Stomach (tissue), 4 donors: ENCODE measurements around the gene NTRK2.

ENCODE experiments used
- CTCF ChIP-seq, 7 experiments: fragments of 450-650 bp in 4 of 7; fragments of 200-600 bp in 3 of 7; sonication (generic) in 3 of 7; IDR thresholded peaks; one replicate each; pipeline ENCODE4 v1.5.1; 2016 to 2019; ENCODE audit warnings: antibody characterized with exemption in 7 of 7, control low read depth in 2 of 7, mild to moderate bottlenecking in 1 of 7
- POLR2A ChIP-seq, 4 donors: fragments of 450-650 bp; IDR thresholded peaks; one replicate each; pipeline ENCODE4 v1.6.1; 2016; ENCODE audit warnings: antibody characterized with exemption in 4 of 4, control low read depth in 2 of 4, mild to moderate bottlenecking in 1 of 4, moderate library complexity in 1 of 4

GRCh38 chr9:85067792-85068191, 398.3 kb downstream of the NTRK2 start:
- TF ChIP-seq CTCF (IDR thresholded peaks at IDR 0.05) = no peak
- TF ChIP-seq POLR2A (IDR thresholded peaks at IDR 0.05) = no peak
